Right lobe of liver (tissue), 6 donors: Measurements from ENCODE around the gene TAAR5. TPM values are rescaled to one million over a fixed set of nuclear protein-coding genes. Genes with fewer than 3 reads are reported as not detected.

Experiments
- ATAC-seq, 4 donors: fragments of 200-7000 bp; cut with Tn5 transposase; one replicate each; pipeline ENCODE4 v1.9.1; 2020; ENCODE audit warnings: mild to moderate bottlenecking in 4 of 4, moderate library complexity in 4 of 4
- DNase-seq, 3 donors: peaks; one replicate each; pipeline ENCODE4 v3.0.0-alpha.2; 2020
- H3K27ac ChIP-seq, 3 donors: fragments of 200-600 bp; one replicate each; pipeline ENCODE4 v1.8.0; 2022
- H3K27me3 ChIP-seq, 2 donors: fragments of 200-600 bp; one replicate each; pipeline ENCODE4 v1.8.0; 2022
- H3K36me3 ChIP-seq, 4 donors: fragments of 200-600 bp; sonication (generic) in 1 of 4; one replicate each; pipeline versions ENCODE4 v1.5.1 to v1.8.0; 2017 to 2022; ENCODE audit warnings: control low read depth in 1 of 4
- H3K4me1 ChIP-seq, 4 donors: fragments of 200-600 bp; sonication (generic) in 1 of 4; one replicate each; pipeline versions ENCODE4 v1.5.1 to v1.8.0; 2017 to 2022; ENCODE audit warnings: control low read depth in 1 of 4
- H3K4me3 ChIP-seq, 3 donors: fragments of 200-600 bp; one replicate each; pipeline ENCODE4 v1.8.0; 2022
- H3K9me3 ChIP-seq, 4 donors: fragments of 200-600 bp; sonication (generic) in 1 of 4; one replicate each; pipeline versions ENCODE4 v1.5.1 to v1.8.0; 2017 to 2022; ENCODE audit warnings: control low read depth in 1 of 4
- CTCF ChIP-seq, 4 donors: fragments of 200-600 bp in 3 of 4; fragments of 450-650 bp in 1 of 4; IDR thresholded peaks; one replicate each; pipeline versions ENCODE4 v1.5.1 to v1.8.0; 2016 to 2022; ENCODE audit warnings: antibody characterized with exemption in 4 of 4, mild to moderate bottlenecking in 2 of 4
- POLR2A ChIP-seq: fragments of 450-650 bp; IDR thresholded peaks from one replicate; pipeline ENCODE4 v1.6.1; 2017; ENCODE audit warnings: antibody characterized with exemption, mild to moderate bottlenecking
- WGBS: methylation state at CpG from one replicate; pipeline ENCODE4 v1.1.6; 2018; ENCODE audit warnings: low coverage, low lambda C conversion rate; ENCODE audit not compliant: insufficient coverage; ENCODE audit errors: missing lambda C conversion rate; 5-methylcytosine and 5-hydroxymethylcytosine counted together
- intact Hi-C, 2 donors: fragments of 100-400 bp; cut with DNase I; formaldehyde crosslinking; loops; one replicate each; pipeline versions ENCODE4 v1.11.2 to v1.14.1; 2022
- total RNA-seq, 6 experiments: library from RNA; depleted of rRNA in 2 of 6; stranded (reverse); fragments of >200 nt in 2 of 6; fragmentation: NEBNext Ultra II Directional in 3 of 6; extraction: Animal tissue kit (Norgen Biotek cat#: 25700) in 3 of 6; gene quantifications; one replicate each; pipeline versions ENCODE4 v1.1.0 to v1.2.4, GENCODE V29; 2016 to 2023
- donor health status: DM: no; HTN: yes; CAD: no.
- donor health status: DM: no; HTN: no; CAD: no.
- donor health status: DM: no; HTN: no; CAD: no.
- donor health status: DM: no; HTN: yes; CAD: no.
- donor health status: DM: no; HTN: yes; CAD: no.

TAAR5 gene
- total RNA-seq, 6 experiments from 2014 or later: not detected

GRCh38 chr6:132598473-132598872 lies 8.9 kb upstream of the TAAR5 start:
- H3K4me3 ChIP-seq: no peak overlapping the region
- DNase-seq: peak in 2 of 3 donors; percentile 35 to 60
- peak overlapping the region in 1 of 3 donors; percentile 24 for H3K27ac ChIP-seq
- TF ChIP-seq CTCF (IDR thresholded peaks at IDR 0.05): peak; percentile 49 to 59 (median 54)
- no peak for TF ChIP-seq POLR2A
- 19% methylated on average over 3 of the region's 3 CpGs for WGBS
- intact Hi-C loops: no loop called here
- H3K36me3 ChIP-seq: no peaks in the 10 kb centered on the region
- H3K9me3 ChIP-seq: no peaks in the 10 kb centered on the region
- peak; percentile 94 to 96 (median 96) for ATAC-seq
- peaks cover 0 to 14% (median 2%) of the 10 kb centered on the region in 4 donors for H3K4me1 ChIP-seq
- H3K27me3 ChIP-seq: no peaks in the 10 kb centered on the region

GRCh38 chr6:132596201-132596600 lies 6.7 kb upstream of the TAAR5 start:
- Histone ChIP-seq H3K27me3 (no peaks in the 10 kb centered on the region), H3K9me3 (no peaks in the 10 kb centered on the region), H3K36me3 (no peaks in the 10 kb centered on the region), H3K4me3 (no peak overlapping the region), H3K27ac (peak overlapping the region; percentile 56 to 76 (median 59)), H3K4me1 (peaks cover 0 to 14% (median 2%) of the 10 kb centered on the region in 4 donors)
- ATAC-seq: peak; percentile 69 to 77 (median 74)
- intact Hi-C loops: no loop called here
- TF ChIP-seq POLR2A (no peak), CTCF (IDR thresholded peaks at IDR 0.05) (no peak)
- 23% methylated on average over 6 of the region's 6 CpGs for WGBS
- DNase-seq: peak in 1 of 3 donors; percentile 54

GRCh38 chr6:132592855-132593254 lies 3.3 kb upstream of the TAAR5 start:
- no peaks in the 10 kb centered on the region for H3K27me3 ChIP-seq
- TF ChIP-seq POLR2A (no peak), CTCF (IDR thresholded peaks at IDR 0.05) (no peak)
- H3K27ac ChIP-seq: no peak overlapping the region
- ATAC-seq (peak in 3 of 4 donors; percentile 37 to 47 (median 45)), DNase-seq (no peak)
- no peaks in the 10 kb centered on the region for H3K36me3 ChIP-seq
- intact Hi-C loops: no loop called here
- H3K9me3 ChIP-seq: no peaks in the 10 kb centered on the region
- 43% methylated on average over 2 of the region's 2 CpGs for WGBS
- H3K4me3 ChIP-seq: no peak overlapping the region
- H3K4me1 ChIP-seq: peaks cover 0 to 7% (median 0%) of the 10 kb centered on the region in 4 donors

- DNase-seq: no peak
- H3K36me3 ChIP-seq: no peaks in the 10 kb centered on the region
- H3K4me3 ChIP-seq: no peak overlapping the region
- H3K27ac ChIP-seq: no peak overlapping the region
- no peak for TF ChIP-seq CTCF (IDR thresholded peaks at IDR 0.05)
- intact Hi-C loops: no loop called here
- no peaks in the 10 kb centered on the region for H3K9me3 ChIP-seq
- no peaks in the 10 kb centered on the region for H3K27me3 ChIP-seq
- 70% methylated on average over 1 of the region's 1 CpG for WGBS
- H3K4me1 ChIP-seq: no peaks in the 10 kb centered on the region
- ATAC-seq: no peak
Observed at GRCh38 chr6:132590362-132590761, 821 bp upstream of the TAAR5 start.

- Histone ChIP-seq H3K27ac (no peak overlapping the region), H3K36me3 (no peaks in the 10 kb centered on the region), H3K4me3 (no peak overlapping the region), H3K27me3 (no peaks in the 10 kb centered on the region), H3K9me3 (no peaks in the 10 kb centered on the region), H3K4me1 (no peaks in the 10 kb centered on the region)
- no peak for DNase-seq
- intact Hi-C loops: no loop called here
- ATAC-seq: peak; percentile 24 to 43 (median 37)
- no peak for TF ChIP-seq POLR2A
- WGBS: 46% methylated on average over 2 of the region's 2 CpGs
Observed at GRCh38 chr6:132587424-132587823, 2.1 kb downstream of the TAAR5 start.
